H9 (cell line): ENCODE results near the gene RNF220. TPM values are rescaled to one million over a fixed set of nuclear protein-coding genes. Genes with fewer than 3 reads are reported as not detected.

Experiments used
- DNase-seq: peaks from one replicate; pipeline ENCODE4 v3.0.0-alpha.2; 2017
- H2AFZ ChIP-seq: one replicate; pipeline ENCODE4 v1.6.1; 2013; ENCODE audit warnings: mild to moderate bottlenecking, low read length, control low read depth, moderate library complexity
- H2AK5ac ChIP-seq: 2 replicates; pipeline ENCODE4 v1.6.1; 2013; ENCODE audit warnings: low read length, control low read depth, mixed read lengths; ENCODE audit not compliant: insufficient read length
- H2BK120ac ChIP-seq: one replicate; pipeline ENCODE4 v1.6.1; 2013; ENCODE audit warnings: low read depth, mild to moderate bottlenecking, low read length, control low read depth, inconsistent platforms; ENCODE audit not compliant: poor library complexity, severe bottlenecking
- H2BK12ac ChIP-seq: 2 replicates; pipeline ENCODE4 v1.6.1; 2013; ENCODE audit warnings: low read length, control low read depth, mixed read lengths, low read depth; ENCODE audit not compliant: insufficient read length
- H2BK15ac ChIP-seq: 2 replicates; pipeline ENCODE4 v1.6.1; 2013; ENCODE audit warnings: low read depth, low read length, control low read depth
- H2BK20ac ChIP-seq: one replicate; pipeline ENCODE4 v1.6.1; 2013; ENCODE audit warnings: low read depth, mild to moderate bottlenecking, low read length, control low read depth, inconsistent platforms; ENCODE audit not compliant: poor library complexity, severe bottlenecking
- H2BK5ac ChIP-seq: 2 replicates; pipeline ENCODE4 v1.6.1; 2013; ENCODE audit warnings: low read length, control low read depth, mixed read lengths; ENCODE audit not compliant: insufficient read length
- H3K14ac ChIP-seq: 2 replicates; pipeline ENCODE4 v1.6.1; 2013; ENCODE audit warnings: low read length, control low read depth; ENCODE audit not compliant: insufficient read depth
- H3K18ac ChIP-seq: 2 replicates; pipeline ENCODE4 v1.6.1; 2013; ENCODE audit warnings: low read depth, mild to moderate bottlenecking, mixed read lengths, low read length, control low read depth; ENCODE audit not compliant: insufficient read length
- H3K23ac ChIP-seq: 2 replicates; pipeline ENCODE4 v1.6.1; 2013; ENCODE audit warnings: low read length, control low read depth, mixed read lengths, low read depth; ENCODE audit not compliant: insufficient read length
- H3K23me2 ChIP-seq: 2 replicates; pipeline ENCODE4 v1.6.1; 2013; ENCODE audit warnings: low read depth, mild to moderate bottlenecking, mixed read lengths, low read length, control low read depth; ENCODE audit not compliant: insufficient read length, poor library complexity, severe bottlenecking
- H3K27ac ChIP-seq: 2 replicates; pipeline ENCODE4 v1.5.1; 2013; ENCODE audit warnings: low read length, control low read depth, mixed read lengths, low read depth; ENCODE audit not compliant: insufficient read length
- H3K27me3 ChIP-seq: 2 replicates; pipeline ENCODE4 v1.6.1; 2013; ENCODE audit warnings: low read length, control low read depth, inconsistent platforms; ENCODE audit not compliant: insufficient read depth
- H3K4ac ChIP-seq: 2 replicates; pipeline ENCODE4 v1.6.1; 2013; ENCODE audit warnings: low read depth, mild to moderate bottlenecking, control low read depth, inconsistent platforms, low read length, moderate library complexity
- H3K4me1 ChIP-seq: 2 replicates; pipeline ENCODE4 v1.6.1; 2013; ENCODE audit warnings: low read length, control low read depth, inconsistent platforms; ENCODE audit not compliant: insufficient read depth
- H3K4me2 ChIP-seq: 2 replicates; pipeline ENCODE4 v1.6.1; 2013; ENCODE audit warnings: low read length, control low read depth, mixed read lengths; ENCODE audit not compliant: insufficient read length, insufficient read depth
- H3K56ac ChIP-seq: 2 replicates; pipeline ENCODE4 v1.6.1; 2013; ENCODE audit warnings: low read depth, mild to moderate bottlenecking, mixed read lengths, low read length, control low read depth; ENCODE audit not compliant: insufficient read length
- H3K79me1 ChIP-seq: 2 replicates; pipeline ENCODE4 v1.6.1; 2013; ENCODE audit warnings: low read depth, mild to moderate bottlenecking, moderate library complexity, low read length, control low read depth, inconsistent platforms; ENCODE audit not compliant: insufficient read depth, poor library complexity, severe bottlenecking
- H3K79me2 ChIP-seq: 2 replicates; pipeline ENCODE4 v1.6.1; 2013; ENCODE audit warnings: low read length, control low read depth, inconsistent platforms; ENCODE audit not compliant: insufficient read depth
- H3K9ac ChIP-seq: 2 replicates; pipeline ENCODE4 v1.6.1; 2013; ENCODE audit warnings: low read length, control low read depth, mixed read lengths; ENCODE audit not compliant: insufficient read length; ENCODE audit errors: extremely low read depth
- H3K9me3 ChIP-seq: one replicate; pipeline ENCODE4 v1.6.1; 2013; ENCODE audit warnings: low read depth, low read length, inconsistent platforms; ENCODE audit not compliant: control insufficient read depth
- H3T11ph ChIP-seq: one replicate; pipeline ENCODE4 v1.6.1; 2013; ENCODE audit warnings: mild to moderate bottlenecking, low read length, control low read depth, inconsistent platforms
- H4K20me1 ChIP-seq: one replicate; pipeline ENCODE4 v1.6.1; 2013; ENCODE audit not compliant: control insufficient read depth, insufficient read length, insufficient read depth
- H4K5ac ChIP-seq: 2 replicates; pipeline ENCODE4 v1.6.1; 2013; ENCODE audit warnings: low read depth, mild to moderate bottlenecking, mixed read lengths, low read length, control low read depth; ENCODE audit not compliant: insufficient read length
- H4K8ac ChIP-seq: replicated peaks from 2 replicates; pipeline ENCODE4 v1.6.1; 2013; ENCODE audit warnings: low read length, control low read depth, mixed read lengths, low read depth; ENCODE audit not compliant: insufficient read length
- H4K91ac ChIP-seq: 2 replicates; pipeline ENCODE4 v1.6.1; 2013; ENCODE audit warnings: low read depth, mild to moderate bottlenecking, moderate library complexity, mixed read lengths, low read length, control low read depth; ENCODE audit not compliant: insufficient read length
- H3K27ac Mint-ChIP-seq, 3 experiments: 2 replicates in 2 of 3; 3 replicates in 1 of 3; pipeline ENCODE4 v1.8.0; 2020 to 2021; ENCODE audit warnings: mixed read lengths in 3 of 3, mild to moderate bottlenecking in 1 of 3, moderate library complexity in 1 of 3
- H3K27me3 Mint-ChIP-seq: 2 replicates; pipeline ENCODE4 v1.8.0; 2021; ENCODE audit warnings: low read depth, mild to moderate bottlenecking, moderate library complexity, mixed read lengths
- H3K36me3 Mint-ChIP-seq, 3 experiments: 2 replicates in 2 of 3; 3 replicates in 1 of 3; pipeline ENCODE4 v1.8.0; 2020 to 2021; ENCODE audit warnings: low read depth in 3 of 3, mixed read lengths in 3 of 3; ENCODE audit not compliant: insufficient read depth in 1 of 3
- H3K4me1 Mint-ChIP-seq, 2 experiments: 2 replicates each; pipeline ENCODE4 v1.8.0; 2020; ENCODE audit warnings: mixed read lengths in 2 of 2
- H3K4me3 Mint-ChIP-seq, 2 experiments: 2 replicates in 1 of 2; 3 replicates in 1 of 2; pipeline ENCODE4 v1.8.0; 2020 to 2021; ENCODE audit warnings: mild to moderate bottlenecking in 2 of 2, mixed read lengths in 2 of 2, moderate library complexity in 1 of 2
- H3K9me3 Mint-ChIP-seq, 2 experiments: 2 replicates in 1 of 2; 3 replicates in 1 of 2; pipeline ENCODE4 v1.8.0; 2020; ENCODE audit warnings: mild to moderate bottlenecking in 2 of 2, mixed read lengths in 2 of 2, moderate library complexity in 1 of 2
- CTCF ChIP-seq: fragments of 200-600 bp; sonication (generic); conservative IDR thresholded peaks from 3 replicates; pipeline ENCODE4 v1.8.0; 2021; ENCODE audit warnings: antibody characterized with exemption, mild to moderate bottlenecking
- WGBS: extraction: QIAGEN DNeasy Blood & Tissue Kit; methylation state at CpG from one replicate; pipeline ENCODE4 v1.1.7; 2013; ENCODE audit warnings: missing lambda C conversion rate, low lambda C conversion rate, mixed read lengths; ENCODE audit not compliant: insufficient read length; ENCODE audit errors: extremely low coverage; 5-methylcytosine and 5-hydroxymethylcytosine counted together
- total RNA-seq: library from RNA; stranded (reverse); gene quantifications from 2 replicates; pipeline ENCODE4 v1.2.1, GENCODE V29; 2021

Gene RNF220
- total RNA-seq, 1 experiment from 2014 or later: 109 TPM

DNA sequence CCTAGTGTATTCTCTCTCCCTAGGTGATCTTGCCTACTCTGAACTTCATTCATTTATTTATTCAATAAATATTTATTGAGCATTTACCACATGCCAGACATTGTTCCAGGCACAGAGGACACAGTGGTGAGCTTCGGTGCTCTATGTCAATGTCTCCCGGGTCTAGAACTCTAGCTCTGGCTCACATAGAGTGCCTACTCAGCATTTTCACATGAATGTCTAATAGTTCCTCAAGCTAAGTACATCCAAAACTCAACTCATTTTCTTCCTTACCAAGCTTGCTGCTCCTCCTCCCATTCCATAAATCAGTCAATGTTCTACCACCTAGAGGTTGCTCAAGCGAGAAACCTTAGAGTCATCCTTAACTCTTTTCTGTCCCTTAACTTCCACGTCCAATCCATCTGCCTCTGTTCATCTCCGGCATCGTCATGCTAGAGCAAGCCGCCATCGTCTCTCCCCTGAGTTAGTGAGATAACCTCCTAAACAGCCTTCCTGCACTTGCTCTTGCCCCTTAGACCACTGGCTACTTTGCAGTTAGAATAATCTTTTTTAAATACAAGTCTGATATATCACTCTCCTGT is 201.7 kb downstream of the RNF220 start:
- Histone ChIP-seq H2BK5ac (no peak overlapping the region), H3K14ac (no peak overlapping the region), H4K20me1 (no peaks in the 10 kb centered on the region), H2AK5ac (no peak overlapping the region), H2AFZ (no peak overlapping the region), H3K4ac (no peak overlapping the region), H4K91ac (no peak overlapping the region), H3K9me3 (no peaks in the 10 kb centered on the region), H3K4me2 (no peak overlapping the region), H3K56ac (no peak overlapping the region), H2BK12ac (no peak overlapping the region), H3K18ac (no peak overlapping the region), H3T11ph (no peak overlapping the region), H3K23ac (no peak overlapping the region), H2BK120ac (no peak overlapping the region), H3K4me1 (peaks cover 2% of the 10 kb centered on the region; the same call in 1 of the 2 replicates), H4K5ac (no peak overlapping the region), H3K27me3 (no peaks in the 10 kb centered on the region), H2BK20ac (no peak overlapping the region), H3K27ac (no peak overlapping the region), H4K8ac (no peak overlapping the region), H3K23me2 (no peaks in the 10 kb centered on the region), H2BK15ac (no peak overlapping the region), H3K9ac (no peak overlapping the region), H3K79me2 (no peaks in the 10 kb centered on the region), H3K79me1 (no peaks in the 10 kb centered on the region)
- no peak overlapping the region for H3K27ac Mint-ChIP-seq
- H3K36me3 Mint-ChIP-seq: peaks cover 0 to 2% (median 0%) of the 10 kb centered on the region in 3 experiments; a peak in 2 of 7 replicates
- WGBS: no CpG with 5 or more reads among the region's 8 CpGs
- no peak for DNase-seq
- H3K4me1 Mint-ChIP-seq: peaks cover 10 to 19% of the 10 kb centered on the region in 2 experiments; a peak in 3 of 4 replicates
- H3K27me3 Mint-ChIP-seq: peaks cover 13% of the 10 kb centered on the region
- peaks cover 0 to 3% of the 10 kb centered on the region in 2 experiments; a peak in 1 of 5 replicates for H3K9me3 Mint-ChIP-seq
- no peak for TF ChIP-seq CTCF
- no peak overlapping the region for H3K4me3 Mint-ChIP-seq
